Fibroblast of the aortic adventitia (primary cell): Measurements from ENCODE around the gene CTSC. TPM values are rescaled to one million over a fixed set of nuclear protein-coding genes. Genes with fewer than 3 reads are reported as not detected.

Source experiments
- DNase-seq: peaks from one replicate; pipeline ENCODE4 v3.0.0-alpha.2; 2010; ENCODE audit warnings: low read depth
- H3K4me3 ChIP-seq: 2 replicates; pipeline ENCODE4 v1.5.1; 2011; ENCODE audit warnings: low read depth, mild to moderate bottlenecking, control low read depth, low read length, moderate library complexity
- CTCF ChIP-seq: IDR thresholded peaks from 2 replicates; pipeline ENCODE4 v1.5.1; 2011; ENCODE audit warnings: mild to moderate bottlenecking, low read length, control low read depth, inconsistent platforms; ENCODE audit not compliant: insufficient read depth
- total RNA-seq: library from RNA; depleted of rRNA; stranded (reverse); fragments of >200 nt; gene quantifications from 2 replicates; pipeline ENCODE4 v1.2.3, GENCODE V29; 2012; ENCODE audit warnings: low replicate concordance

CTSC gene
- total RNA-seq, 1 donor = 69.1 TPM

GRCh38 chr11:88360141-88360540, 22.6 kb upstream of the CTSC start:
- TF ChIP-seq CTCF = no peak
- no peak overlapping the region for H3K4me3 ChIP-seq
- DNase-seq = no peak

- no peak for TF ChIP-seq CTCF
- H3K4me3 ChIP-seq = no peak overlapping the region
- no peak for DNase-seq
Observed at GRCh38 chr11:88359541-88359940, 22.0 kb upstream of the CTSC start.

GRCh38 chr11:88359114-88359513, 21.6 kb upstream of the CTSC start:
- DNase-seq = no peak
- no peak overlapping the region for H3K4me3 ChIP-seq
- no peak for TF ChIP-seq CTCF

GRCh38 chr11:88358040-88358431, 20.5 kb upstream of the CTSC start:
- DNase-seq = no peak
- TF ChIP-seq CTCF = no peak
- H3K4me3 ChIP-seq = no peak overlapping the region

GRCh38 chr11:88357323-88358039, 19.9 kb upstream of the CTSC start:
- DNase-seq = peak; percentile 58
- TF ChIP-seq CTCF = no peak
- no peak overlapping the region for H3K4me3 ChIP-seq

GRCh38 chr11:88355887-88356286, 18.4 kb upstream of the CTSC start:
- no peak for TF ChIP-seq CTCF
- no peak overlapping the region for H3K4me3 ChIP-seq
- no peak for DNase-seq

GRCh38 chr11:88354912-88355311, 17.4 kb upstream of the CTSC start:
- H3K4me3 ChIP-seq = no peak overlapping the region
- no peak for TF ChIP-seq CTCF
- DNase-seq = no peak
